HepG2 (cell line): Measurements from ENCODE around the gene IPPK. TPM values are rescaled to one million over a fixed set of nuclear protein-coding genes. Genes with fewer than 3 reads are reported as not detected.

Experiments
- ATAC-seq: fragments of 200-7000 bp; cut with Tn5 transposase; 3 replicates; pipeline ENCODE4 v1.9.1; 2020; ENCODE audit warnings: mild to moderate bottlenecking, moderate library complexity
- BruUV-seq: library from RNA; stranded (reverse); fragments of 400-500 nt; replicated peaks from 2 replicates; lab custom pipeline; 2021; lab: Mats Ljungman, UMichigan
- CTCF ChIA-PET: fragments of 300-600 bp; formaldehyde crosslinking; extraction: SDS; loops from one replicate; lab custom pipeline; 2021; ENCODE audit warnings: low total read pairs, inconsistent platforms, low intra/inter-chr PET ratio; lab: Yijun Ruan, JAX
- POLR2A ChIA-PET: fragments of 350-600 bp; sonication (Branson Sonifier 250); formaldehyde crosslinking; loops from one replicate; lab custom pipeline; 2020; ENCODE audit warnings: antibody characterized with exemption, inconsistent platforms; lab: Yijun Ruan, JAX
- DNase-seq: peaks from one replicate; pipeline ENCODE4 v3.0.0-alpha.2; 2015; ENCODE audit warnings: low spot score
- FAIRE-seq: peaks from 3 replicates; lab custom pipeline; 2011; peaks lifted over from hg19 to GRCh38; lab: Jason Lieb, UNC
- H2AFZ ChIP-seq: one replicate; pipeline ENCODE4 v1.6.1; 2011; ENCODE audit warnings: low read length, inconsistent platforms
- H3K27ac ChIP-seq: fragments of 300-600 bp; 3 replicates; pipeline ENCODE4 v1.8.0; 2011; ENCODE audit warnings: mixed run types, mild to moderate bottlenecking, mixed read lengths, low read length, inconsistent platforms; ENCODE audit not compliant: insufficient read depth; ENCODE audit errors: extremely low read length
- H3K27me3 ChIP-seq, 2 experiments: fragments of 200-600 bp in 1 of 2; 2 replicates in 1 of 2; 3 replicates in 1 of 2; pipeline versions ENCODE4 v1.6.0 to v1.8.0; 2011; ENCODE audit warnings: low read length in 2 of 2, mild to moderate bottlenecking in 2 of 2, moderate library complexity in 2 of 2, inconsistent platforms in 1 of 2; ENCODE audit not compliant: insufficient read depth in 2 of 2, control insufficient read depth in 1 of 2
- H3K36me3 ChIP-seq, 2 experiments: fragments of 200-600 bp in 1 of 2; replicated peaks in 1 of 2; 2 replicates in 1 of 2; 3 replicates in 1 of 2; pipeline versions ENCODE4 v1.5.1 to v1.8.0; 2011; ENCODE audit warnings: low read length in 2 of 2, inconsistent platforms in 1 of 2; ENCODE audit not compliant: insufficient read depth in 2 of 2, control insufficient read depth in 1 of 2
- H3K4me1 ChIP-seq: 2 replicates; pipeline ENCODE4 v1.5.1; 2012; ENCODE audit warnings: low read length, inconsistent platforms; ENCODE audit not compliant: insufficient read depth
- H3K4me2 ChIP-seq: 2 replicates; pipeline ENCODE4 v1.6.0; 2011; ENCODE audit warnings: low read depth, low read length, inconsistent platforms
- H3K4me3 ChIP-seq, 3 experiments: fragments of 200-600 bp in 1 of 3; sonication (generic), shearing (Covaris generic) in 1 of 3; replicated peaks in 1 of 3; 2 replicates each; pipeline ENCODE4 v1.5.1; 2011 to 2016; ENCODE audit warnings: low read length in 3 of 3, inconsistent platforms in 2 of 3, low read depth in 2 of 3, mild to moderate bottlenecking in 2 of 3, control low read depth in 1 of 3, mixed read lengths in 1 of 3; ENCODE audit not compliant: insufficient read depth in 1 of 3
- H3K79me2 ChIP-seq: one replicate; pipeline ENCODE4 v1.6.1; 2011; ENCODE audit warnings: low read length, inconsistent platforms; ENCODE audit not compliant: insufficient read depth
- H3K9ac ChIP-seq: 2 replicates; pipeline ENCODE4 v1.6.0; 2011; ENCODE audit warnings: mild to moderate bottlenecking, low read depth, low read length, inconsistent platforms; ENCODE audit not compliant: insufficient read depth
- H3K9me3 ChIP-seq: 2 replicates; pipeline ENCODE4 v1.5.1; 2012; ENCODE audit warnings: mild to moderate bottlenecking, low read length
- H4K20me1 ChIP-seq: 2 replicates; pipeline ENCODE4 v1.6.0; 2011; ENCODE audit warnings: inconsistent platforms, mild to moderate bottlenecking, low read length, moderate library complexity; ENCODE audit not compliant: insufficient read depth
- BCL6 ChIP-seq: IDR thresholded peaks from 2 replicates; pipeline ENCODE4 v1.6.1; 2016; ENCODE audit warnings: missing genetic modification reagents, missing compliant biosample characterization
- HIVEP1 ChIP-seq: sonication (generic); formaldehyde crosslinking; IDR thresholded peaks from 2 replicates; pipeline ENCODE4 v1.4.0; 2020; ENCODE audit warnings: mild to moderate bottlenecking, missing genetic modification reagents
- HNF4A ChIP-seq: sonication (generic); formaldehyde crosslinking; IDR thresholded peaks from 2 replicates; pipeline ENCODE4 v1.4.0; 2020; ENCODE audit warnings: missing genetic modification reagents
- KLF6 ChIP-seq: IDR thresholded peaks from 2 replicates; pipeline ENCODE4 v1.8.0; 2016; ENCODE audit warnings: missing biosample characterization, missing genetic modification reagents
- KLF9 ChIP-seq: IDR thresholded peaks from 2 replicates; pipeline ENCODE4 v1.6.1; 2016; ENCODE audit warnings: low read depth
- MNT ChIP-seq: fragments of 450-650 bp; IDR thresholded peaks from 2 replicates; pipeline ENCODE4 v1.6.1; 2016
- NONO ChIP-seq, 2 experiments: fragments of 450-650 bp in 1 of 2; sonication (generic) in 1 of 2; formaldehyde crosslinking in 1 of 2; IDR thresholded peaks in 1 of 2; conservative IDR thresholded peaks in 1 of 2; 2 replicates each; pipeline versions ENCODE4 v1.6.1 to v1.8.0; 2017 to 2022; ENCODE audit warnings: mild to moderate bottlenecking in 1 of 2, missing genetic modification reagents in 1 of 2, moderate library complexity in 1 of 2
- NR0B2 ChIP-seq: sonication (generic); formaldehyde crosslinking; IDR thresholded peaks from 2 replicates; pipeline ENCODE4 v1.4.0; 2020; ENCODE audit warnings: mild to moderate bottlenecking, missing genetic modification reagents
- RAD51 ChIP-seq: fragments of 450-650 bp; IDR thresholded peaks from 2 replicates; pipeline ENCODE4 v1.6.1; 2016; ENCODE audit warnings: borderline replicate concordance
- ZNF317 ChIP-seq: sonication (generic); formaldehyde crosslinking; IDR thresholded peaks from 2 replicates; pipeline ENCODE4 v1.5.0; 2020; ENCODE audit warnings: mild to moderate bottlenecking, missing genetic modification reagents
- ZNF576 ChIP-seq: sonication (generic); formaldehyde crosslinking; IDR thresholded peaks from 2 replicates; pipeline ENCODE4 v1.4.0; 2020; ENCODE audit warnings: mild to moderate bottlenecking, missing genetic modification reagents
- ZNF788 ChIP-seq: sonication (generic); formaldehyde crosslinking; IDR thresholded peaks from 2 replicates; pipeline ENCODE4 v1.5.0; 2020; ENCODE audit warnings: mild to moderate bottlenecking, missing genetic modification reagents, borderline replicate concordance
- WGBS: methylation state at CpG from one replicate; pipeline ENCODE4 v1.1.6; 2017; ENCODE audit warnings: low lambda C conversion rate; 5-methylcytosine and 5-hydroxymethylcytosine counted together
- in situ Hi-C: cut with HindIII; loops from 2 replicates; pipeline ENCODE4 v1.10.0; 2017; ENCODE audit warnings: low pct_unique_long_range_greater_than_20kb; ENCODE audit not compliant: extremely low pct_ligation_motif_present
- intact Hi-C: fragments of 100-400 bp; cut with micrococcal nuclease; formaldehyde crosslinking; loops from one replicate; pipeline ENCODE4 v1.10.0; 2022; ENCODE audit not compliant: unreplicated experiment
- polyA plus RNA-seq, 8 experiments: library from polyadenylated mRNA; depleted of rRNA in 3 of 8; stranded (reverse) in 7 of 8; unstranded in 1 of 8; fragments of >200 nt; fragmentation: Illumina TruSeq in 4 of 8; extraction: Trizol in 4 of 8; gene quantifications; 2 replicates each; pipeline versions ENCODE4 v1.2.1 to v1.2.3, GENCODE V29; 2011 to 2016; ENCODE audit warnings: low read depth in 4 of 8, missing spikeins in 1 of 8, mixed read lengths in 1 of 8; ENCODE audit not compliant: insufficient read depth in 1 of 8
- total RNA-seq, 5 experiments: library from RNA; depleted of rRNA; stranded (reverse); fragments of >200 nt; fragmentation: Illumina TruSeq; extraction: Trizol; gene quantifications; 2 replicates each; pipeline ENCODE4 v1.2.3, GENCODE V29; 2016; ENCODE audit warnings: low read depth in 1 of 5

IPPK gene
- total and polyA plus RNA-seq, 2 of the 13 experiments (the other 11 are each of a cell fraction or from before 2014, with no cell fraction given), result 9.9 to 14.1 TPM

GRCh38 chr9:92714787-92715487, 45.0 kb upstream of the IPPK start:
- ChIA-PET CTCF (interaction anchor here (0.8 kb wide), 1 partner anchor 76 kb away, joined by 3 read pairs; no protein-coding TSS in a partner anchor), POLR2A (no interaction called here)
- Histone ChIP-seq H3K27me3 (no peaks in the 10 kb centered on the region), H3K4me1 (no peaks in the 10 kb centered on the region), H2AFZ (no peak overlapping the region), H3K36me3 (peaks cover 38 to 83% of the 10 kb centered on the region in 2 experiments; a peak in 4 of 5 replicates), H3K79me2 (no peaks in the 10 kb centered on the region), H4K20me1 (no peaks in the 10 kb centered on the region; the same call in 1 of the 2 replicates), H3K4me3 (no peak overlapping the region), H3K9me3 (no peaks in the 10 kb centered on the region), H3K9ac (no peak overlapping the region), H3K27ac (no peak overlapping the region), H3K4me2 (no peak overlapping the region)
- intact Hi-C loops (no loop called here), in situ Hi-C loops (loop anchor here (5.0 kb wide), 1 partner anchor 72 kb away; no protein-coding TSS in a partner anchor)
- no peak for DNase-seq
- no TSS peak for BruUV-seq
- FAIRE-seq, result no peak
- ATAC-seq, result no peak
- WGBS, result 97% methylated on average over 18 of the region's 34 CpGs
- no peak for TF ChIP-seq HIVEP1 (CRISPR knock-in tag)
- no peak for TF ChIP-seq BCL6 (CRISPR knock-in tag)
- TF ChIP-seq RAD51, result no peak
- TF ChIP-seq KLF9 (CRISPR knock-in tag), result no peak
- TF ChIP-seq ZNF576 (CRISPR knock-in tag), result no peak
- no peak for TF ChIP-seq HNF4A (CRISPR knock-in tag)
- no peak for TF ChIP-seq NR0B2

GRCh38 chr9:92714016-92714415, 44.1 kb upstream of the IPPK start:
- H3K4me1 ChIP-seq, result no peaks in the 10 kb centered on the region
- H3K79me2 ChIP-seq, result no peaks in the 10 kb centered on the region
- no peak overlapping the region for H2AFZ ChIP-seq
- H3K4me3 ChIP-seq, result no peak overlapping the region
- H3K4me2 ChIP-seq, result no peak overlapping the region
- ATAC-seq, result no peak
- POLR2A ChIA-PET, result no interaction called here
- no peak overlapping the region for H3K27ac ChIP-seq
- H3K36me3 ChIP-seq, result peaks cover 33 to 74% of the 10 kb centered on the region in 2 experiments; a peak in 4 of 5 replicates
- H4K20me1 ChIP-seq, result no peaks in the 10 kb centered on the region; the same call in 1 of the 2 replicates
- FAIRE-seq, result no peak
- no TSS peak for BruUV-seq
- no peaks in the 10 kb centered on the region for H3K9me3 ChIP-seq
- CTCF ChIA-PET, result interaction anchor here (0.8 kb wide), 1 partner anchor 77 kb away, joined by 3 read pairs; no protein-coding TSS in a partner anchor
- no peak overlapping the region for H3K9ac ChIP-seq
- no peaks in the 10 kb centered on the region for H3K27me3 ChIP-seq
- intact Hi-C loops (no loop called here), in situ Hi-C loops (no loop called here)
- DNase-seq, result no peak
- TF ChIP-seq ZNF317 (no peak), KLF6 (CRISPR knock-in tag) (no peak), NONO (IDR thresholded peaks at IDR 0.05) (no peak), NONO (CRISPR knock-in tag; conservative IDR thresholded peaks at IDR 0.05) (no peak), ZNF788 (CRISPR knock-in tag) (no peak), MNT (no peak)
- TF ChIP-seq, all 625 proteins: peak for 0
- 100% methylated on average over 1 of the region's 3 CpGs for WGBS
